Measurements from ENCODE around the gene RNF112. TPM values are rescaled to one million over a fixed set of nuclear protein-coding genes. Genes with fewer than 3 reads are reported as not detected.

The RNF112 gene
- total and polyA plus RNA-seq, 2 of the 13 experiments (the other 11 are each of a cell fraction or from before 2014, with no cell fraction given), result 0.05 TPM; not detected in 1

GRCh38 chr17:19381361-19381740 lies 29.7 kb upstream of the RNF112 start:
- Histone ChIP-seq H3K4me2 (ENCODE audit: low read depth, low read length) (no peak overlapping the region), H3K36me3 (replicated peaks in 1 of 2; ENCODE audit: control insufficient read depth in 1 of 2, insufficient read depth in 2 of 2, low read length in 2 of 2) (peaks cover 13 to 41% of the 10 kb centered on the region in 2 experiments), H3K9ac (ENCODE audit: insufficient read depth, low read depth, low read length) (no peak overlapping the region), H3K9me3 (ENCODE audit: low read length) (no peaks in the 10 kb centered on the region), H3K79me2 (ENCODE audit: insufficient read depth, low read length) (peaks cover 12% of the 10 kb centered on the region), H3K27ac (ENCODE audit: extremely low read length, insufficient read depth, low read length) (no peak overlapping the region), H3K27me3 (ENCODE audit: control insufficient read depth in 1 of 2, insufficient read depth in 2 of 2, low read length in 2 of 2) (peaks cover 0 to 2% of the 10 kb centered on the region in 2 experiments; a peak in 1 of 5 replicates), H4K20me1 (ENCODE audit: insufficient read depth, low read length) (no peaks in the 10 kb centered on the region), H2AFZ (ENCODE audit: low read length) (no peak overlapping the region), H3K4me3 (replicated peaks in 1 of 3; ENCODE audit: insufficient read depth in 1 of 3, low read depth in 2 of 3, low read length in 3 of 3) (no peak overlapping the region), H3K4me1 (ENCODE audit: insufficient read depth, low read length) (peaks cover 38% of the 10 kb centered on the region)
- ChIA-PET CTCF (ENCODE audit: low intra/inter-chr PET ratio, low total read pairs) (no interaction called here), POLR2A (no interaction called here)
- no peak for FAIRE-seq
- 92% methylated on average over 6 of the region's 7 CpGs for WGBS (ENCODE audit: low lambda C conversion rate)
- in situ Hi-C loops (cut with HindIII; ENCODE audit: extremely low pct_ligation_motif_present, low pct_unique_long_range_greater_than_20kb), result no loop called here
- no peak for TF ChIP-seq TEAD3 (CRISPR knock-in tag; optimal IDR thresholded peaks at IDR 0.05; ENCODE audit: borderline replicate concordance)
- no peak for TF ChIP-seq CHCHD3 (CRISPR knock-in tag; IDR thresholded peaks at IDR 0.05)
- TF ChIP-seq ZC3H13 (CRISPR knock-in tag; IDR thresholded peaks at IDR 0.05), result peak; percentile 5; the same call in 1 of the 2 replicates
- TF ChIP-seq ZBED4 (CRISPR knock-in tag; IDR thresholded peaks at IDR 0.05; ENCODE audit: borderline replicate concordance), result no peak
- ATAC-seq, result no peak
- BruUV-seq (replicated peaks), result no TSS peak
- intact Hi-C loops (cut with micrococcal nuclease; ENCODE audit: unreplicated experiment), result no loop called here
- DNase-seq (ENCODE audit: low spot score), result no peak

Data from HepG2 (cell line).